Activated B cell treated with CpG ODN at 0.5 μM for 24 hours (primary cell): ENCODE data around the gene GALNS. TPM values are rescaled to one million over a fixed set of nuclear protein-coding genes. Genes with fewer than 3 reads are reported as not detected.

Experiments used
- ATAC-seq: fragments of 200-7000 bp; cut with Tn5 transposase; one replicate; pipeline ENCODE4 v1.10.0; 2021; ENCODE audit warnings: low read depth, mild to moderate bottlenecking, moderate library complexity
- CTCF ChIA-PET: fragments of 350-600 bp; sonication (Branson Sonifier 250); formaldehyde crosslinking; loops from one replicate; lab custom pipeline; 2021; ENCODE audit warnings: antibody characterized with exemption; lab: Charles Lee
- POLR2A ChIA-PET: fragments of 350-600 bp; sonication (Branson Sonifier 250); formaldehyde crosslinking; loops from one replicate; lab custom pipeline; 2021; ENCODE audit warnings: antibody characterized with exemption; lab: Charles Lee
- DNase-seq: peaks from one replicate; pipeline ENCODE4 v3.0.0; 2022
- H3K27ac Mint-ChIP-seq: one replicate; pipeline ENCODE4 v1.8.0; 2020; ENCODE audit warnings: mixed read lengths
- H3K27me3 Mint-ChIP-seq: one replicate; pipeline ENCODE4 v1.8.0; 2021; ENCODE audit warnings: mixed read lengths
- H3K36me3 Mint-ChIP-seq: one replicate; pipeline ENCODE4 v1.8.0; 2021; ENCODE audit warnings: low read depth, mixed read lengths
- H3K4me1 Mint-ChIP-seq: one replicate; pipeline ENCODE4 v1.8.0; 2021; ENCODE audit warnings: mixed read lengths
- H3K4me3 Mint-ChIP-seq: one replicate; pipeline ENCODE4 v1.8.0; 2020; ENCODE audit warnings: mild to moderate bottlenecking, mixed read lengths
- H3K9me3 Mint-ChIP-seq: one replicate; pipeline ENCODE4 v1.8.0; 2020; ENCODE audit warnings: mixed read lengths
- intact Hi-C: fragments of 100-400 bp; cut with micrococcal nuclease; formaldehyde crosslinking; loops from one replicate; pipeline ENCODE4 v1.15.1; 2024
- total RNA-seq: library from RNA; stranded (reverse); gene quantifications from 2 replicates; pipeline ENCODE4 v1.2.3, GENCODE V29; 2022
- TF ChIP-seq, protein P1 (sequence below): fragments of 200-600 bp; IDR thresholded peaks from one replicate; pipeline ENCODE4 v1.8.0; 2022; ENCODE audit warnings: antibody characterized with exemption, mild to moderate bottlenecking

The GALNS gene
- total RNA-seq, 1 donor from 2014 or later: 48.3 TPM

DNA sequence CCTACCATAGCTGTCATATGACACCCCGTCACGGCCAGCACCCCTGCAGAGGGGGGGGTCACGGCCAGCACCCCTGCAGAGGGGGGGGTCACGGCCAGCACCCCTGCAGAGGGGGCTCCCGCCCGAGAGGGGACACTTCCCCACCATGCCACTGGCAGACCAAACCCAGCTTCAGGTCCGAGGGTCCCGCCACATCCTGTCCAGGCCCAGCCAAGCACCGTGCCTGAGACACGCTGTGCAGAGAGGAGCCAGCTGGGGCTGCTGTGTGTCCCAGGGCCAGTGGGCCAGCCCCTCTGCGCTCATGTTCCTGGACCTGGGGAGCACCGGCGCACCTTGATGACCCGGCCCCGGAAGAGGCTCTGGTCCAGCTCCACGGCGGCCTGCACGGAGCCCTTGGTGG, 7.8 kb upstream of the GALNS start:
- ATAC-seq (no peak), DNase-seq (no peak)
- intact Hi-C loops: no loop called here
- Mint-ChIP-seq H3K27me3 (peaks cover 5% of the 10 kb centered on the region), H3K9me3 (no peaks in the 10 kb centered on the region), H3K4me3 (no peak overlapping the region), H3K36me3 (peaks cover 24% of the 10 kb centered on the region), H3K4me1 (peaks cover 2% of the 10 kb centered on the region), H3K27ac (no peak overlapping the region)
- TF ChIP-seq, protein P1, sequence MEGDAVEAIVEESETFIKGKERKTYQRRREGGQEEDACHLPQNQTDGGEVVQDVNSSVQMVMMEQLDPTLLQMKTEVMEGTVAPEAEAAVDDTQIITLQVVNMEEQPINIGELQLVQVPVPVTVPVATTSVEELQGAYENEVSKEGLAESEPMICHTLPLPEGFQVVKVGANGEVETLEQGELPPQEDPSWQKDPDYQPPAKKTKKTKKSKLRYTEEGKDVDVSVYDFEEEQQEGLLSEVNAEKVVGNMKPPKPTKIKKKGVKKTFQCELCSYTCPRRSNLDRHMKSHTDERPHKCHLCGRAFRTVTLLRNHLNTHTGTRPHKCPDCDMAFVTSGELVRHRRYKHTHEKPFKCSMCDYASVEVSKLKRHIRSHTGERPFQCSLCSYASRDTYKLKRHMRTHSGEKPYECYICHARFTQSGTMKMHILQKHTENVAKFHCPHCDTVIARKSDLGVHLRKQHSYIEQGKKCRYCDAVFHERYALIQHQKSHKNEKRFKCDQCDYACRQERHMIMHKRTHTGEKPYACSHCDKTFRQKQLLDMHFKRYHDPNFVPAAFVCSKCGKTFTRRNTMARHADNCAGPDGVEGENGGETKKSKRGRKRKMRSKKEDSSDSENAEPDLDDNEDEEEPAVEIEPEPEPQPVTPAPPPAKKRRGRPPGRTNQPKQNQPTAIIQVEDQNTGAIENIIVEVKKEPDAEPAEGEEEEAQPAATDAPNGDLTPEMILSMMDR: no peak
- ChIA-PET POLR2A (interaction anchor here (0.6 kb wide), 1 partner anchor 293 kb away, joined by 7 read pairs; no protein-coding TSS in a partner anchor), CTCF (no interaction called here)

DNA sequence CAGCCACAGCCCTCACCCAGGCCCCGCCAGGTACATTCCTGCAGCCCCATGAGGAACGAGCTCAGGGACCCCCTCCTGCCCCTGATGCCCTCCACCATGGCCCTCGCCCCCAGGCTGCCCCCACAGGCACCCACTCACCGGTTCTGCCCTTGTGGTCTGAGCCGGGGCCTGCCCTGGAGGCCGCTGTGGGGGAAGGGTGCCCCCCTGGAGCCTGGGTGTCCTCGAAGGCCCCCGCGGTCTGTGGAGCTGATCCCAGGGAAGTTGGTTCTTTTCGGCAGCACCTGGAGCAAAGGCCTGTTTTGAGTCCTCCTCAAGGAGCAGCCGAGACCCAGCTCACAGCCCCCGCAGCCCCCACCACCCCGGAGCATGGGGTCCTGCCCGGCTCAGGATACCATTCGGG, 7.4 kb upstream of the GALNS start:
- H3K27ac Mint-ChIP-seq: no peak overlapping the region
- H3K9me3 Mint-ChIP-seq: no peaks in the 10 kb centered on the region
- ChIA-PET CTCF (no interaction called here), POLR2A (interaction anchor here (0.6 kb wide), 1 partner anchor 293 kb away, joined by 7 read pairs; no protein-coding TSS in a partner anchor)
- TF ChIP-seq, protein P1: no peak
- H3K27me3 Mint-ChIP-seq: peaks cover 5% of the 10 kb centered on the region
- ATAC-seq: no peak
- peaks cover 6% of the 10 kb centered on the region for H3K4me1 Mint-ChIP-seq
- H3K4me3 Mint-ChIP-seq: no peak overlapping the region
- H3K36me3 Mint-ChIP-seq: peaks cover 28% of the 10 kb centered on the region
- intact Hi-C loops: no loop called here
- no peak for DNase-seq

DNA sequence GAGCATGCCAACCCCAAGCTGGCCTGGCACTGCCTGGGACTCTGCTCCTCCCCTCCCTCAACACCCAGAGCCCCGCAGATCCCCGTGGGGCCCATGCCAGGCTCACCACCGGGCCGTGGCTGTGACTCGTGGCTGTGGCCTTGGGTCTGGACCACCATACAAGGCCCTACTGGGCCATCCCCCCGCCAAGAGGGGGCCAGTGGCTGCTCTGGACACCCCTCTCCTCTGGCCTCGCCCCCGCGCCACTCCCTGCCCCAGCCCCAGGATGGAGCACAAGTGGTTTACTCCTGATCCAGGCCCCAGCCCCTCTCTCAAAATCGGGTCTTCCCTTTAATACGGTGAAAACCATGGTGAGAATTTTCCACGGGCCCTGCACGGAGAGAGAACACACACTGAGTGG, 6.7 kb upstream of the GALNS start:
- no peak for DNase-seq
- Mint-ChIP-seq H3K27ac (no peak overlapping the region), H3K27me3 (peaks cover 3% of the 10 kb centered on the region), H3K36me3 (peaks cover 35% of the 10 kb centered on the region), H3K9me3 (no peaks in the 10 kb centered on the region), H3K4me3 (no peak overlapping the region), H3K4me1 (peaks cover 12% of the 10 kb centered on the region)
- ChIA-PET CTCF (no interaction called here), POLR2A (no interaction called here)
- ATAC-seq: no peak
- intact Hi-C loops: no loop called here
- TF ChIP-seq, protein P1: no peak

DNA sequence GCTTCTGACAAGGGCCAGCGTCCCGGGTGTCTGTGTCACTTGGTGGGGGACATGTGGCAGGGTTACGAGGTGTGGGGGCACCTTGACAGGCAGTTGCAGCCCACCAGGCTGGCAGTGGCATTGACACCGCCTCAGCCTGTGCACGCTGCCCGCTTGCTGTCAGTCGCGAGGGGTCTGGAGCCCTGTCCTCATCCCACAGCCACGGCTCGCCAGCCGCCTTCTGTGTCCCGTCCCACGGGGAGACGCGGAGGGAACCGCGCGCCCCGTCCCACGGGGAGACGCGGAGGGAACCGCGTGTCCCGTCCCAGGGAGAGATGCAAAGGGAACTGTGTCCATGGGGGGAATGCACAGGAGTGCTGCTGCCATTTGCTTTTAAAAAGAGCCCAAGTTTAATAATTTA, 6.2 kb upstream of the GALNS start:
- ATAC-seq (no peak), DNase-seq (no peak)
- Mint-ChIP-seq H3K9me3 (no peaks in the 10 kb centered on the region), H3K4me1 (peaks cover 16% of the 10 kb centered on the region), H3K4me3 (no peak overlapping the region), H3K27me3 (peaks cover 3% of the 10 kb centered on the region), H3K27ac (no peak overlapping the region), H3K36me3 (peaks cover 35% of the 10 kb centered on the region)
- intact Hi-C loops: no loop called here
- CTCF ChIA-PET: no interaction called here
- POLR2A ChIA-PET: no interaction called here
- TF ChIP-seq, protein P1: no peak

DNA sequence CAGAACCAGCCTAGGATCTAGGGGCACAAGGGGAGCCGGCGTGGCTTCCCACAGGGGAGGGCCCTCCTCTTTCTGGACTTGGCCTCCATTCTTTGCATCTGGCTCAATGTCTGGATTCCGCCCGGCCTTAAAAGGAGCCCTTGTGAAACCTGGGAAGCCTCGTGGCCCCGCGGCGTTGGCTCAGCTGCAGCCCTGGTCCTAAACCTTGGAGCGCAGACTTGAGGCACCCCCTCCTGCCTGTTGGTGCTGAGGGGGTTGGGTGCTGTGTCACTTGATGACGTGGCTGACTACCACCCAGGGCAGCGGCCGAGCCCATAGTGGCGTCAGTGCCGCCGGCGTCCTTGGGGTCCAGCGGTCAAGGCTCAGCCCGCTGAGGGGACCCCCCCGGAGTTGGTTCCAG, 4.6 kb upstream of the GALNS start:
- TF ChIP-seq, protein P1: no peak
- Mint-ChIP-seq H3K4me1 (peaks cover 20% of the 10 kb centered on the region), H3K4me3 (no peak overlapping the region), H3K36me3 (peaks cover 40% of the 10 kb centered on the region), H3K9me3 (no peaks in the 10 kb centered on the region), H3K27ac (no peak overlapping the region), H3K27me3 (no peaks in the 10 kb centered on the region)
- ChIA-PET POLR2A (no interaction called here), CTCF (no interaction called here)
- ATAC-seq (no peak), DNase-seq (no peak)
- intact Hi-C loops: no loop called here
